Right atrium auricular region (tissue), 2 donors: ENCODE measurements around the gene TMEM138. TPM values are rescaled to one million over a fixed set of nuclear protein-coding genes. Genes with fewer than 3 reads are reported as not detected.
"Not testable (repeated sequence)": the region's sequence is repeated elsewhere in the genome, so short reads cannot be mapped to it uniquely, and the experiment has no call there.

Source experiments
- DNase-seq: peaks from one replicate; pipeline ENCODE4 v3.0.0-alpha.2; 2019; ENCODE audit warnings: low spot score
- H3K27ac ChIP-seq, 2 donors: fragments of 200-600 bp; sonication (generic); 1 replicate in 1 of 2; 2 replicates in 1 of 2; pipeline ENCODE4 v1.5.1; 2016 to 2019
- H3K27me3 ChIP-seq, 2 donors: fragments of 200-600 bp; sonication (generic); one replicate each; pipeline versions ENCODE4 v1.5.1 to v1.6.0; 2017 to 2019
- H3K36me3 ChIP-seq: fragments of 200-600 bp; sonication (generic); one replicate; pipeline ENCODE4 v1.5.1; 2016
- H3K4me1 ChIP-seq, 2 donors: fragments of 200-600 bp; sonication (generic); one replicate each; pipeline versions ENCODE4 v1.5.1 to v1.6.0; 2017 to 2019
- H3K4me3 ChIP-seq, 2 donors: fragments of 200-600 bp; sonication (generic); 1 replicate in 1 of 2; 2 replicates in 1 of 2; pipeline ENCODE4 v1.5.1; 2017 to 2019; ENCODE audit warnings: mild to moderate bottlenecking in 1 of 2, moderate library complexity in 1 of 2
- H3K9me3 ChIP-seq, 2 donors: fragments of 200-600 bp; sonication (generic); one replicate each; pipeline ENCODE4 v1.5.1; 2019
- total RNA-seq, 2 donors: library from RNA; depleted of rRNA; stranded (reverse); fragments of >200 nt; gene quantifications; one replicate each; pipeline ENCODE4 v1.1.0, GENCODE V29; 2016
- TF ChIP-seq, protein P1 (sequence below), 2 donors: fragments of 200-600 bp; sonication (generic); IDR thresholded peaks; one replicate each; pipeline ENCODE4 v1.5.1; 2019; ENCODE audit warnings: antibody characterized with exemption in 2 of 2

Gene TMEM138
- total RNA-seq, 2 donors from 2014 or later = 12.6 to 18.2 TPM

- TF ChIP-seq, protein P1, sequence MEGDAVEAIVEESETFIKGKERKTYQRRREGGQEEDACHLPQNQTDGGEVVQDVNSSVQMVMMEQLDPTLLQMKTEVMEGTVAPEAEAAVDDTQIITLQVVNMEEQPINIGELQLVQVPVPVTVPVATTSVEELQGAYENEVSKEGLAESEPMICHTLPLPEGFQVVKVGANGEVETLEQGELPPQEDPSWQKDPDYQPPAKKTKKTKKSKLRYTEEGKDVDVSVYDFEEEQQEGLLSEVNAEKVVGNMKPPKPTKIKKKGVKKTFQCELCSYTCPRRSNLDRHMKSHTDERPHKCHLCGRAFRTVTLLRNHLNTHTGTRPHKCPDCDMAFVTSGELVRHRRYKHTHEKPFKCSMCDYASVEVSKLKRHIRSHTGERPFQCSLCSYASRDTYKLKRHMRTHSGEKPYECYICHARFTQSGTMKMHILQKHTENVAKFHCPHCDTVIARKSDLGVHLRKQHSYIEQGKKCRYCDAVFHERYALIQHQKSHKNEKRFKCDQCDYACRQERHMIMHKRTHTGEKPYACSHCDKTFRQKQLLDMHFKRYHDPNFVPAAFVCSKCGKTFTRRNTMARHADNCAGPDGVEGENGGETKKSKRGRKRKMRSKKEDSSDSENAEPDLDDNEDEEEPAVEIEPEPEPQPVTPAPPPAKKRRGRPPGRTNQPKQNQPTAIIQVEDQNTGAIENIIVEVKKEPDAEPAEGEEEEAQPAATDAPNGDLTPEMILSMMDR (IDR thresholded peaks at IDR 0.05) = no peak
- DNase-seq = no peak
Observed at GRCh38 chr11:61380884-61381283, 18.7 kb downstream of the TMEM138 start.

DNA sequence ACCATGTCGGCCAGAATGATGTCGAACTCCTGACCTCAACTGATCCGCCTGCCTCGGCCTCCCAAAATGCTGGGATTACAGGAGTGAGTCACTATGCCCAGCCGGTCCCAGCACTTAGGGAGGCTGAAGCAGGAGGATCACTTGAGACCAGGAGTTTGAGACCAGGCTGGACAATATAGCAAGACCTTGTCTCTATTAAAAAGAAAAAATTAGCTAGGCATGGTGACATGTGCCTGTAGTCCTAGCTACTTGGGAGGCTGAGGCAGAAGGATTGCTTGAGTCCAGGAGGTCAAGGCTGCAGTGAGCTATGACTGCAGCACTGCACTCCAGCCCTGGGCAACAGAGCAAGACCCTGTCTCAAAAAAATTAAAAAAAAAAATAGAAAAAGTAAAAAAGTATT, 21.7 kb downstream of the TMEM138 start:
- peaks cover 0 to 14% of the 10 kb centered on the region in 2 donors for H3K4me1 ChIP-seq
- H3K4me3 ChIP-seq, H3K27ac ChIP-seq, DNase-seq, H3K27me3 ChIP-seq, H3K36me3 ChIP-seq, H3K9me3 ChIP-seq: not testable (repeated sequence)

More at GRCh38 chr11:61380884-61381283, 18.7 kb downstream of the TMEM138 start:
- H3K27ac ChIP-seq = no peak overlapping the region
- H3K27me3 ChIP-seq = no peaks in the 10 kb centered on the region
- no peaks in the 10 kb centered on the region for H3K36me3 ChIP-seq
- H3K4me3 ChIP-seq = no peak overlapping the region
- no peaks in the 10 kb centered on the region for H3K9me3 ChIP-seq
- H3K4me1 ChIP-seq = peaks cover 0 to 14% of the 10 kb centered on the region in 2 donors

GRCh38 chr11:61384271-61385242, 22.4 kb downstream of the TMEM138 start:
- H3K36me3 ChIP-seq = no peaks in the 10 kb centered on the region
- no peaks in the 10 kb centered on the region for H3K27me3 ChIP-seq

GRCh38 chr11:61390161-61390560, 28.0 kb downstream of the TMEM138 start:
- no peaks in the 10 kb centered on the region for H3K27me3 ChIP-seq
- no peaks in the 10 kb centered on the region for H3K9me3 ChIP-seq

More at GRCh38 chr11:61384271-61385242, 22.4 kb downstream of the TMEM138 start:
- peaks cover 0 to 7% of the 10 kb centered on the region in 2 donors for H3K4me1 ChIP-seq
- TF ChIP-seq, protein P1 (IDR thresholded peaks at IDR 0.05) = no peak
- no peak overlapping the region for H3K27ac ChIP-seq
- no peak overlapping the region for H3K4me3 ChIP-seq
- DNase-seq = no peak
- no peaks in the 10 kb centered on the region for H3K9me3 ChIP-seq

DNA sequence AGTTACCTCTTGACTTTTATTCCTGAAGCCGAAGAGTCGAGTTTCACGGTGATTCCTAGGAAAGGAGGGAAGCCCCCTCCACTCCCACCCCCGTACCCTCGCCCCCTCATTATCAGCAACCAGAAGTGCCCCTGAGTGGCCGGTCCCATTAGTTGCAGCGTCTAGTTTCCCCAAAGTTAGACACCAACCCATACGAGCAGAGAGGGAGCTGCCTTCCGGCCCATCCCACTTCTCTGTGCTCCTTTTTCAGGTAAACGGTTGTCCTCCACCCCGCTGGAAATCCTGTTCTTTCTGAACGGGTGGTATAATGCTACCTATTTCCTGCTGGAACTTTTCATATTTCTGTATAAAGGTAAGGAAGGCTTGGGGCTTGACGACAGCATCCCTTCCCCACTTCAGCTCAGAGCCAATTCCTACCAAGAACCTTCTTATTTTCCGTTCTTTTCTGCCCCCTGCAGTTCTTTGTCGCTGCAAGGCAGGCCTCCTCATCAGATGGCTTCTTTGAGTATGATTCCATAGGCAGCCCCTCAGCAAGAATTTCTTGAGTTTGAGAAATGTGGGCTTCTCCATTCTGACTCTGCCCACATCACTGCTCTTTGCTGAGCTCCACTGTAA, 30.9 kb downstream of the TMEM138 start:
- H3K27me3 ChIP-seq = no peaks in the 10 kb centered on the region
- peak overlapping the region; percentile 78 to 85 for H3K27ac ChIP-seq
- no peaks in the 10 kb centered on the region for H3K9me3 ChIP-seq
- TF ChIP-seq, protein P1 (IDR thresholded peaks at IDR 0.05) = no peak
- DNase-seq = no peak
- peaks cover 0 to 16% of the 10 kb centered on the region in 2 donors for H3K4me1 ChIP-seq
- peaks cover 21% of the 10 kb centered on the region for H3K36me3 ChIP-seq
- peak overlapping the region; percentile 62 to 73 for H3K4me3 ChIP-seq

More at GRCh38 chr11:61390161-61390560, 28.0 kb downstream of the TMEM138 start:
- Histone ChIP-seq H3K27ac (no peak overlapping the region), H3K4me3 (no peak overlapping the region), H3K4me1 (peaks cover 0 to 22% of the 10 kb centered on the region in 2 donors), H3K36me3 (peaks cover 5% of the 10 kb centered on the region)
- no peak for DNase-seq
- TF ChIP-seq, protein P1 (IDR thresholded peaks at IDR 0.05) = no peak

DNA sequence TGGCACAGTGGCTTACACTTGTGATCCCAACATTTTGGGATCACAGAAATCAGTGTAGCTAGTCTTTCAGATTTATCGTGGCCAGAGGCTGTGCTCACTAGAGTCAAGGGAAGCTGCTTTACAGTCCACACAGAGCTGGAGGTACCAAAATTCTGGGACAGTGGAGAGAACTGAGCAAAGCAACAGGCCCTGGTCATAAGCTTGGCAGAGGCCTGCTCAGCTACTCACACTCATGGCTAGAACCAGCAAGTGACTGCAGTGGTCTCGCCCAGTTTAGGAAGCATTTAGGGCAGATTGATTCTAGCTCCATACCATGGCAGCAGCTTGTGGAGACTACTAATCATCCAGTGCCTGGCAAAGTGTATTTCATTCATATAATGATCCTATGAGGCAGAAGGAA, 39.0 kb downstream of the TMEM138 start:
- Histone ChIP-seq H3K27ac (no peak overlapping the region), H3K36me3 (peaks cover 57% of the 10 kb centered on the region), H3K4me1 (no peaks in the 10 kb centered on the region), H3K27me3 (no peaks in the 10 kb centered on the region), H3K9me3 (no peaks in the 10 kb centered on the region), H3K4me3 (no peak overlapping the region)
- no peak for DNase-seq
- TF ChIP-seq, protein P1 (IDR thresholded peaks at IDR 0.05) = no peak
